GM23338 (cell line): ENCODE results near the gene CNTNAP1. TPM values are rescaled to one million over a fixed set of nuclear protein-coding genes. Genes with fewer than 3 reads are reported as not detected.

Source experiments
- ATAC-seq: fragments of 200-7000 bp; cut with Tn5 transposase; 3 replicates; pipeline ENCODE4 v1.9.1; 2020
- DNase-seq: peaks from one replicate; pipeline ENCODE4 v3.0.0-alpha.2; 2015; ENCODE audit warnings: low spot score
- H2AFZ ChIP-seq: fragments of 200-600 bp; sonication (generic); 2 replicates; pipeline ENCODE4 v1.8.0; 2016; ENCODE audit warnings: antibody characterized with exemption, mild to moderate bottlenecking, moderate library complexity
- H3F3A ChIP-seq: fragments of 200-600 bp; sonication (generic); replicated peaks from 2 replicates; pipeline ENCODE4 v1.8.0; 2017; ENCODE audit warnings: antibody characterized with exemption, mixed run types, low read depth
- H3K27ac ChIP-seq: fragments of 200-600 bp; sonication (generic); 2 replicates; pipeline ENCODE4 v1.6.1; 2016; ENCODE audit warnings: low read depth
- H3K27me3 ChIP-seq: fragments of 200-600 bp; sonication (generic); 2 replicates; pipeline ENCODE4 v1.8.0; 2016; ENCODE audit warnings: mild to moderate bottlenecking, mixed run types, moderate library complexity; ENCODE audit not compliant: insufficient read depth
- H3K36me3 ChIP-seq: fragments of 200-600 bp; sonication (generic); 2 replicates; pipeline ENCODE4 v1.8.0; 2016; ENCODE audit warnings: mild to moderate bottlenecking; ENCODE audit not compliant: insufficient read depth
- H3K4me1 ChIP-seq: fragments of 200-600 bp; sonication (generic); 2 replicates; pipeline ENCODE4 v1.8.0; 2016; ENCODE audit warnings: mild to moderate bottlenecking, moderate library complexity; ENCODE audit not compliant: insufficient read depth
- H3K4me2 ChIP-seq: fragments of 200-600 bp; sonication (generic); 2 replicates; pipeline ENCODE4 v1.7.1; 2017; ENCODE audit warnings: mixed run types
- H3K4me3 ChIP-seq: fragments of 200-600 bp; sonication (generic); 2 replicates; pipeline ENCODE4 v1.6.1; 2016; ENCODE audit warnings: mixed run types
- H3K79me2 ChIP-seq: fragments of 200-600 bp; sonication (generic); replicated peaks from 2 replicates; pipeline ENCODE4 v1.8.0; 2017; ENCODE audit warnings: mild to moderate bottlenecking; ENCODE audit not compliant: insufficient read depth
- H3K9me2 ChIP-seq: fragments of 200-600 bp; sonication (generic); 2 replicates; pipeline ENCODE4 v1.8.0; 2017; ENCODE audit not compliant: insufficient read depth
- H4K20me1 ChIP-seq: fragments of 200-600 bp; sonication (generic); replicated peaks from 2 replicates; pipeline ENCODE4 v1.8.0; 2017; ENCODE audit warnings: mild to moderate bottlenecking; ENCODE audit not compliant: insufficient read depth
- H3K27ac Mint-ChIP-seq: 2 replicates; pipeline ENCODE4 v1.8.0; 2020; ENCODE audit warnings: inconsistent platforms, mild to moderate bottlenecking, moderate library complexity, mixed read lengths
- H3K27me3 Mint-ChIP-seq: 3 replicates; pipeline ENCODE4 v1.8.0; 2022; ENCODE audit warnings: low read depth, mild to moderate bottlenecking, moderate library complexity, mixed read lengths, inconsistent platforms; ENCODE audit not compliant: insufficient read depth, poor library complexity
- H3K36me3 Mint-ChIP-seq: 3 replicates; pipeline ENCODE4 v1.8.0; 2021; ENCODE audit warnings: low read depth, mild to moderate bottlenecking, inconsistent platforms, moderate library complexity, mixed read lengths
- H3K4me1 Mint-ChIP-seq: 3 replicates; pipeline ENCODE4 v1.8.0; 2020; ENCODE audit warnings: mild to moderate bottlenecking, inconsistent platforms, mixed read lengths
- H3K4me3 Mint-ChIP-seq: 3 replicates; pipeline ENCODE4 v1.8.0; 2021; ENCODE audit warnings: moderate library complexity, mild to moderate bottlenecking, inconsistent platforms, mixed read lengths
- H3K9me3 Mint-ChIP-seq: 3 replicates; pipeline ENCODE4 v1.8.0; 2020; ENCODE audit warnings: moderate library complexity, mild to moderate bottlenecking, inconsistent platforms, mixed read lengths
- CREB1 ChIP-seq: fragments of 250-450 bp; sonication (Bioruptor Pico); IDR thresholded peaks from 2 replicates; pipeline ENCODE4 v1.5.0; 2020; ENCODE audit warnings: low read depth, mild to moderate bottlenecking, moderate library complexity
- JUNB ChIP-seq: IDR thresholded peaks from one replicate; pipeline ENCODE4 v1.6.1; 2016; ENCODE audit warnings: antibody characterized with exemption; ENCODE audit not compliant: unreplicated experiment
- POLR2AphosphoS5 ChIP-seq: IDR thresholded peaks from 2 replicates; pipeline ENCODE4 v1.6.1; 2016; ENCODE audit warnings: antibody characterized with exemption, low read depth
- STAT1 ChIP-seq: IDR thresholded peaks from one replicate; pipeline ENCODE4 v1.6.1; 2016; ENCODE audit warnings: antibody characterized with exemption; ENCODE audit not compliant: unreplicated experiment
- polyA plus RNA-seq: library from polyadenylated mRNA; unstranded; fragments of >200 nt; fragmentation: Nextera tagmentation; extraction: Ambion mirVana; gene quantifications from 2 replicates; pipeline ENCODE4 v1.2.1, GENCODE V29; 2016
- total RNA-seq: library from RNA; depleted of rRNA; stranded (reverse); fragments of >200 nt; shearing (Covaris generic); gene quantifications from 2 replicates; pipeline ENCODE4 v1.2.3, GENCODE V29; 2014
- TF ChIP-seq, protein P1 (sequence below), 2 experiments: fragments of 200-600 bp in 1 of 2; sonication (generic) in 1 of 2; conservative IDR thresholded peaks; 2 replicates each; pipeline versions ENCODE4 v1.5.1 to v1.6.1; 2016 to 2017; ENCODE audit warnings: antibody characterized with exemption in 2 of 2, low read depth in 2 of 2, mild to moderate bottlenecking in 2 of 2, moderate library complexity in 1 of 2
- TF ChIP-seq, protein P2 (sequence below): fragments of 250-450 bp; sonication (Bioruptor Pico); IDR thresholded peaks from 2 replicates; pipeline ENCODE4 v1.5.0; 2020; ENCODE audit warnings: mild to moderate bottlenecking, moderate library complexity
- TF ChIP-seq, protein P3 (sequence below): IDR thresholded peaks from one replicate; pipeline ENCODE4 v1.6.1; 2018; ENCODE audit warnings: antibody characterized with exemption; ENCODE audit not compliant: unreplicated experiment

The CNTNAP1 gene
- total and polyA plus RNA-seq, 2 experiments from 2014 or later = 1.3 to 5.0 TPM

DNA sequence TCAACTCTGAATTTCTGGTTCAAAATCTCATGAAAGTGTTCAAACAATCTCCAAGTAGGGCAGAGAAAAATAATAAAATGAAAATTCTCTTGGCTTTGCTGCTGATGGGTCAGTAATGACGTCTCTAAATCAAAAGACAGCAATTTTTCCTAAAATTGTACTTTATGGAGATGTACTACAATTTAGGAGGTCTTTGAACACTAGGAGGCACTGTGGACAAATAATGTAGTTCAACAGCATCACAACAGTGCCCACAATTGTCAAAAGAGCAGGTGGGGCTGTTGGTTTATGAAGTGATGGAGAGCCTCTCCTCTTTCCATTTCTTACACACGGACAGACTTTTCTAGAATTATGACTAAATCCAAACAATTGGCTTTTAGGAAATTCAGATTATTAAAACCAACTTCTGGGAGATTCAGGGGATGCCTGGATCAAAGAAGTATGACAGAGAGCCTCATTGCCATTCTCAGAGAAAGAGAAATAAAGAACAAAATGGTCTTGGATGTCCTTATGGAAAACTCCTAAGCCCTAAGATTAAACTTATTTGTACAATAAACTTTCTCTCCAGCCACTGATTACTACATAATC is 38.8 kb downstream of the CNTNAP1 start:
- peak; percentile 87 for DNase-seq
- no peaks in the 10 kb centered on the region for H3F3A ChIP-seq
- H2AFZ ChIP-seq = no peak overlapping the region
- ATAC-seq = peak; percentile 76
- peaks cover 13% of the 10 kb centered on the region for H3K36me3 ChIP-seq
- no peak overlapping the region for H3K4me3 ChIP-seq
- no peaks in the 10 kb centered on the region for H3K9me2 ChIP-seq
- no peaks in the 10 kb centered on the region for H3K4me1 ChIP-seq
- H3K27ac ChIP-seq = no peak overlapping the region
- TF ChIP-seq POLR2AphosphoS5 (no peak), JUNB (no peak)
- TF ChIP-seq, protein P1, sequence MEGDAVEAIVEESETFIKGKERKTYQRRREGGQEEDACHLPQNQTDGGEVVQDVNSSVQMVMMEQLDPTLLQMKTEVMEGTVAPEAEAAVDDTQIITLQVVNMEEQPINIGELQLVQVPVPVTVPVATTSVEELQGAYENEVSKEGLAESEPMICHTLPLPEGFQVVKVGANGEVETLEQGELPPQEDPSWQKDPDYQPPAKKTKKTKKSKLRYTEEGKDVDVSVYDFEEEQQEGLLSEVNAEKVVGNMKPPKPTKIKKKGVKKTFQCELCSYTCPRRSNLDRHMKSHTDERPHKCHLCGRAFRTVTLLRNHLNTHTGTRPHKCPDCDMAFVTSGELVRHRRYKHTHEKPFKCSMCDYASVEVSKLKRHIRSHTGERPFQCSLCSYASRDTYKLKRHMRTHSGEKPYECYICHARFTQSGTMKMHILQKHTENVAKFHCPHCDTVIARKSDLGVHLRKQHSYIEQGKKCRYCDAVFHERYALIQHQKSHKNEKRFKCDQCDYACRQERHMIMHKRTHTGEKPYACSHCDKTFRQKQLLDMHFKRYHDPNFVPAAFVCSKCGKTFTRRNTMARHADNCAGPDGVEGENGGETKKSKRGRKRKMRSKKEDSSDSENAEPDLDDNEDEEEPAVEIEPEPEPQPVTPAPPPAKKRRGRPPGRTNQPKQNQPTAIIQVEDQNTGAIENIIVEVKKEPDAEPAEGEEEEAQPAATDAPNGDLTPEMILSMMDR (conservative IDR thresholded peaks at IDR 0.05; ENCODE audit: low read depth in 2 of 2) = peak; percentile 74 to 84
- no peak overlapping the region for H3K4me2 ChIP-seq
- no peak overlapping the region for H3K27ac Mint-ChIP-seq
- no peak overlapping the region for H3K4me3 Mint-ChIP-seq
- no peaks in the 10 kb centered on the region for H3K27me3 Mint-ChIP-seq
- no peaks in the 10 kb centered on the region for H3K4me1 Mint-ChIP-seq
- no peaks in the 10 kb centered on the region for H3K27me3 ChIP-seq
- no peaks in the 10 kb centered on the region for H3K79me2 ChIP-seq
- H4K20me1 ChIP-seq = 0 out of 2 replicates have a peak, but pooled peaks cover 6% of the 10 kb centered on the region
- H3K36me3 Mint-ChIP-seq = peaks cover 46% of the 10 kb centered on the region
- H3K9me3 Mint-ChIP-seq = no peaks in the 10 kb centered on the region

DNA sequence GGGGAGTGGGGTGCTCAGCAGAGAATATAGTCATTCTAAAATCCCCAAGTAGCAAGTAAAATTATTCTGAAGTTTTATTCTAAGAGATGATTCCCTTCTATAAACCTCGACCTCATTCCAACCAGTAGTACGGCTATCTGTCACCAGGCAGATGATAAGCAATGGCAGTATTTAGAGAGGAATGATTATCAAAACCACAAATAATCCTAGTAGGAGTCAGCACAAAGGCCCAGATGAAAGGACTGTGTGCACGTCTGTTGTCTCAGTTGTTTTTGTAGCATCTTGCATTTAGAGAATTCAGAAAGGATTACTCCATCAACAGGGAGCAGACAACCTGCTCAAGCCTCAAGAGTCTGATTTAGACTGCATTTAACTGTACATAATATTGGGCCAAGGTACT is 41.3 kb downstream of the CNTNAP1 start:
- Histone ChIP-seq H3K4me2 (no peak overlapping the region), H3K79me2 (no peaks in the 10 kb centered on the region), H3K4me3 (no peak overlapping the region), H3K4me1 (no peaks in the 10 kb centered on the region), H3K27me3 (no peaks in the 10 kb centered on the region), H3K9me2 (no peaks in the 10 kb centered on the region), H3K27ac (no peak overlapping the region), H2AFZ (no peak overlapping the region), H3F3A (no peaks in the 10 kb centered on the region), H4K20me1 (0 out of 2 replicates have a peak, but pooled peaks cover 6% of the 10 kb centered on the region), H3K36me3 (peaks cover 6% of the 10 kb centered on the region)
- peaks cover 32% of the 10 kb centered on the region for H3K36me3 Mint-ChIP-seq
- no peaks in the 10 kb centered on the region for H3K4me1 Mint-ChIP-seq
- no peaks in the 10 kb centered on the region for H3K27me3 Mint-ChIP-seq
- H3K9me3 Mint-ChIP-seq = no peaks in the 10 kb centered on the region
- H3K27ac Mint-ChIP-seq = no peak overlapping the region
- ATAC-seq (no peak), DNase-seq (no peak)
- no peak overlapping the region for H3K4me3 Mint-ChIP-seq
- TF ChIP-seq, protein P1 (conservative IDR thresholded peaks at IDR 0.05; ENCODE audit: low read depth in 2 of 2) = no peak
- TF ChIP-seq, protein P2, sequence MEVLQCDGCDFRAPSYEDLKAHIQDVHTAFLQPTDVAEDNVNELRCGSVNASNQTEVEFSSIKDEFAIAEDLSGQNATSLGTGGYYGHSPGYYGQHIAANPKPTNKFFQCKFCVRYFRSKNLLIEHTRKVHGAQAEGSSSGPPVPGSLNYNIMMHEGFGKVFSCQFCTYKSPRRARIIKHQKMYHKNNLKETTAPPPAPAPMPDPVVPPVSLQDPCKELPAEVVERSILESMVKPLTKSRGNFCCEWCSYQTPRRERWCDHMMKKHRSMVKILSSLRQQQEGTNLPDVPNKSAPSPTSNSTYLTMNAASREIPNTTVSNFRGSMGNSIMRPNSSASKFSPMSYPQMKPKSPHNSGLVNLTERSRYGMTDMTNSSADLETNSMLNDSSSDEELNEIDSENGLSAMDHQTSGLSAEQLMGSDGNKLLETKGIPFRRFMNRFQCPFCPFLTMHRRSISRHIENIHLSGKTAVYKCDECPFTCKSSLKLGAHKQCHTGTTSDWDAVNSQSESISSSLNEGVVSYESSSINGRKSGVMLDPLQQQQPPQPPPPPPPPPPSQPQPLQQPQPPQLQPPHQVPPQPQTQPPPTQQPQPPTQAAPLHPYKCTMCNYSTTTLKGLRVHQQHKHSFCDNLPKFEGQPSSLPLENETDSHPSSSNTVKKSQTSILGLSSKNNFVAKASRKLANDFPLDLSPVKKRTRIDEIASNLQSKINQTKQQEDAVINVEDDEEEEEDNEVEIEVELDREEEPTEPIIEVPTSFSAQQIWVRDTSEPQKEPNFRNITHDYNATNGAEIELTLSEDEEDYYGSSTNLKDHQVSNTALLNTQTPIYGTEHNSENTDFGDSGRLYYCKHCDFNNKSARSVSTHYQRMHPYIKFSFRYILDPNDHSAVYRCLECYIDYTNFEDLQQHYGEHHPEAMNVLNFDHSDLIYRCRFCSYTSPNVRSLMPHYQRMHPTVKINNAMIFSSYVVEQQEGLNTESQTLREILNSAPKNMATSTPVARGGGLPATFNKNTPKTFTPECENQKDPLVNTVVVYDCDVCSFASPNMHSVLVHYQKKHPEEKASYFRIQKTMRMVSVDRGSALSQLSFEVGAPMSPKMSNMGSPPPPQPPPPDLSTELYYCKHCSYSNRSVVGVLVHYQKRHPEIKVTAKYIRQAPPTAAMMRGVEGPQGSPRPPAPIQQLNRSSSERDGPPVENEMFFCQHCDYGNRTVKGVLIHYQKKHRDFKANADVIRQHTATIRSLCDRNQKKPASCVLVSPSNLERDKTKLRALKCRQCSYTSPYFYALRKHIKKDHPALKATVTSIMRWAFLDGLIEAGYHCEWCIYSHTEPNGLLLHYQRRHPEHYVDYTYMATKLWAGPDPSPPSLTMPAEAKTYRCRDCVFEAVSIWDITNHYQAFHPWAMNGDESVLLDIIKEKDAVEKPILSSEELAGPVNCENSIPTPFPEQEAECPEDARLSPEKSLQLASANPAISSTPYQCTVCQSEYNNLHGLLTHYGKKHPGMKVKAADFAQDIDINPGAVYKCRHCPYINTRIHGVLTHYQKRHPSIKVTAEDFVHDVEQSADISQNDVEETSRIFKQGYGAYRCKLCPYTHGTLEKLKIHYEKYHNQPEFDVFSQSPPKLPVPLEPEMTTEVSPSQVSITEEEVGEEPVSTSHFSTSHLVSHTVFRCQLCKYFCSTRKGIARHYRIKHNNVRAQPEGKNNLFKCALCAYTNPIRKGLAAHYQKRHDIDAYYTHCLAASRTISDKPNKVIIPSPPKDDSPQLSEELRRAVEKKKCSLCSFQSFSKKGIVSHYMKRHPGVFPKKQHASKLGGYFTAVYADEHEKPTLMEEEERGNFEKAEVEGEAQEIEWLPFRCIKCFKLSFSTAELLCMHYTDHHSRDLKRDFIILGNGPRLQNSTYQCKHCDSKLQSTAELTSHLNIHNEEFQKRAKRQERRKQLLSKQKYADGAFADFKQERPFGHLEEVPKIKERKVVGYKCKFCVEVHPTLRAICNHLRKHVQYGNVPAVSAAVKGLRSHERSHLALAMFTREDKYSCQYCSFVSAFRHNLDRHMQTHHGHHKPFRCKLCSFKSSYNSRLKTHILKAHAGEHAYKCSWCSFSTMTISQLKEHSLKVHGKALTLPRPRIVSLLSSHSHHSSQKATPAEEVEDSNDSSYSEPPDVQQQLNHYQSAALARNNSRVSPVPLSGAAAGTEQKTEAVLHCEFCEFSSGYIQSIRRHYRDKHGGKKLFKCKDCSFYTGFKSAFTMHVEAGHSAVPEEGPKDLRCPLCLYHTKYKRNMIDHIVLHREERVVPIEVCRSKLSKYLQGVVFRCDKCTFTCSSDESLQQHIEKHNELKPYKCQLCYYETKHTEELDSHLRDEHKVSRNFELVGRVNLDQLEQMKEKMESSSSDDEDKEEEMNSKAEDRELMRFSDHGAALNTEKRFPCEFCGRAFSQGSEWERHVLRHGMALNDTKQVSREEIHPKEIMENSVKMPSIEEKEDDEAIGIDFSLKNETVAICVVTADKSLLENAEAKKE = no peak
- TF ChIP-seq CREB1 (CRISPR knock-in tag) = no peak
- TF ChIP-seq, protein P3, sequence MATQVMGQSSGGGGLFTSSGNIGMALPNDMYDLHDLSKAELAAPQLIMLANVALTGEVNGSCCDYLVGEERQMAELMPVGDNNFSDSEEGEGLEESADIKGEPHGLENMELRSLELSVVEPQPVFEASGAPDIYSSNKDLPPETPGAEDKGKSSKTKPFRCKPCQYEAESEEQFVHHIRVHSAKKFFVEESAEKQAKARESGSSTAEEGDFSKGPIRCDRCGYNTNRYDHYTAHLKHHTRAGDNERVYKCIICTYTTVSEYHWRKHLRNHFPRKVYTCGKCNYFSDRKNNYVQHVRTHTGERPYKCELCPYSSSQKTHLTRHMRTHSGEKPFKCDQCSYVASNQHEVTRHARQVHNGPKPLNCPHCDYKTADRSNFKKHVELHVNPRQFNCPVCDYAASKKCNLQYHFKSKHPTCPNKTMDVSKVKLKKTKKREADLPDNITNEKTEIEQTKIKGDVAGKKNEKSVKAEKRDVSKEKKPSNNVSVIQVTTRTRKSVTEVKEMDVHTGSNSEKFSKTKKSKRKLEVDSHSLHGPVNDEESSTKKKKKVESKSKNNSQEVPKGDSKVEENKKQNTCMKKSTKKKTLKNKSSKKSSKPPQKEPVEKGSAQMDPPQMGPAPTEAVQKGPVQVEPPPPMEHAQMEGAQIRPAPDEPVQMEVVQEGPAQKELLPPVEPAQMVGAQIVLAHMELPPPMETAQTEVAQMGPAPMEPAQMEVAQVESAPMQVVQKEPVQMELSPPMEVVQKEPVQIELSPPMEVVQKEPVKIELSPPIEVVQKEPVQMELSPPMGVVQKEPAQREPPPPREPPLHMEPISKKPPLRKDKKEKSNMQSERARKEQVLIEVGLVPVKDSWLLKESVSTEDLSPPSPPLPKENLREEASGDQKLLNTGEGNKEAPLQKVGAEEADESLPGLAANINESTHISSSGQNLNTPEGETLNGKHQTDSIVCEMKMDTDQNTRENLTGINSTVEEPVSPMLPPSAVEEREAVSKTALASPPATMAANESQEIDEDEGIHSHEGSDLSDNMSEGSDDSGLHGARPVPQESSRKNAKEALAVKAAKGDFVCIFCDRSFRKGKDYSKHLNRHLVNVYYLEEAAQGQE = no peak
- TF ChIP-seq STAT1 = no peak
